C1 segment of cervical spinal cord (tissue), 14 donors: Measurements from ENCODE around the gene HMGB2.

Experiments used
- DNase-seq, 14 donors: peaks; one replicate each; lab custom pipeline; 2025; lab: John Stamatoyannopoulos, UW

Gene HMGB2

DNA sequence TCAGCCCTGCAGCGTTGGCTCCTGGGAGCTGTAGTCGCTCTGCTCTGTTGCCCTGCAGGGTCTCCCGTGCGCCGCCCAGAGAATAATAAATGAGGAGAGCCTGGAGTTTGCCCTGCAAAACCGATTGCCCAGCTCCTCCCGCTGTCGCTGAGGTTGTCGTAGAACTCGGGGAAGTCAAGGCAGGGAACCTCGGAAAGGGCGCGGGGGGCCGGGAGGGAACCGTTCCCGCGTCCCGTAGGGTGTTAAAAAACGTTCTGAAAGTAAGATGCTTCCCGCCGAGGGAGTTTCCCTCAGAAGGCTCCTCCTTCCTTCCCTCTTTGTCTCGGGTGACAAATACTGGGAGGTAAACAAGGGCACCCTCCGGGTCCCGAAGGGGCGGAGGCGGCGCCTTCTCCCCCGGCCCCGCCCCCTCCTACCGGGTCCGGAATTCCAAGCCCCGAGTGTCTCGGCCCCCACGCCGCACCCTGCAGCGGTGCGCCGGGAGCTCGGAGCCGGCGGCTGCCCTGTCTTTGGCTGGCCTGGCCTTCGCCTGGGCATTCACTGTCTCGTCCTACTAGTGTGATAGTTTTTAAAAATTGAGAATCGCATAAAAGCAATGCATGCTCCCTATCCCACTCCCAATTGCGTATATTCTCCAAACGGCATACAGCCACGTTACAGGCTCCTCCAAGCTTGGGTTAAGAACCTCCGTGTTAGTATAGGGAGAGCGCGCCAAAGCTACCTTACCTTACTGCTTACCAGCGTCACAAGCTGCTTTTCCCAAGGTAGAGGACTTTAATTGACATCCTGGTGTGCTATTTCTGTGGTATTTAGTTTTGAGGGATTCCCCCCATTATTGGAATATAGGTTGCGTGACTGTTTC is 964 bp upstream of the HMGB2 start:
- DNase-seq = peak in 7 of 14 donors; percentile 39 to 87 (median 65)

DNA sequence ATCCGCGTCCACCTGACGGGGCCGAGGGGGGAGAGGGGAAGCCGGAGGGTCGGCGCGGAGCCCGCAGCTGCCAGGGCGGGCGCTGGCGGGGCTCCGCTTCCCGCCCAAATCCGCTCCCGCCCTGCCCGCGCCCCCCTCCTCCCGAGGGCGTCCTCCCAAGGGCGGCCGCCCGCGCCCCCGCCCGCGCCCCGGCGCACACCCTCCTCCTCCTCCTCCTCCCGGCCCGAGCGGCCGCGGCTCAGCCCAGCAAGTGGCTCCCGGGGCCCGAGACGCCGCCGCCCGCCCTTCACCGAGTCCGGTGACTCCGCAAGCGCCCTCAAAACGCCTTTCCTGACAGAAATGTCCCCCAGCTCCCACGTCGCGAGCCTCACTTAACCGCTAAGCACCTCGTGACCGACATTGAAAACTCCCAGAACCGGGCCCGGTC is 487 bp downstream of the HMGB2 start:
- peak in 8 of 14 donors; percentile 55 to 80 (median 63) for DNase-seq

DNA sequence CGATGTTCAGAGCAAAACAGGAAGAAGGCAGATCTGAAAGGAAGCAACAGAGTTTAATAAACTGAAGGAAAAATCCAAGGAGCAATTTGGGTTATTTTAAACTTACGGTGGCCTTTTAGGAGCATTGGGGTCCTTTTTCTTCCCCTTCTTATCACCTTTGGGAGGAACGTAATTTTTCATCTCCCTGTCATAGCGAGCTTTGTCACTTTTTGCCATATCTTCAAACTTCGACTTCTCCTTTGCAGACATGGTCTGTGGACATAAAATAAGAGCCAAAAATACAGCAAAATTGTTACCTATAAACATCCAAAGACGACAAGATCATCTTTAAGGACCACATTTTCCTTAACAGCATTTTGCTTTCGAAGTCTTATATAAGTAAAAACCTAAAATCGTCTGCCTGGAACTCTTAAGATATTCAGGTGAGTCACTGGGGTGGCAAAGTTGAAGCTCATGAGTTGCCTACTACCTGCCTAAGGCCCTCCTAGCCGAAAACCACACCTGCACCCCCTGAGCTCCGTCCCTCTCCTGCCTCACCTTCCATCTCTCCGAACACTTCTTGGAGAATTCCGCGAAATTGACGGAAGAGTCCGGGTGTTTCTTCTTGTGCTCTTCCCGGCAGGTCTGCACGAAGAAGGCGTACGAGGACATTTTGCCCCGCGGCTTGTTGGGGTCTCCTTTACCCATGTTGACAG is 1.0 kb downstream of the HMGB2 start:
- peak in 1 of 14 donors; percentile 51 for DNase-seq

DNA sequence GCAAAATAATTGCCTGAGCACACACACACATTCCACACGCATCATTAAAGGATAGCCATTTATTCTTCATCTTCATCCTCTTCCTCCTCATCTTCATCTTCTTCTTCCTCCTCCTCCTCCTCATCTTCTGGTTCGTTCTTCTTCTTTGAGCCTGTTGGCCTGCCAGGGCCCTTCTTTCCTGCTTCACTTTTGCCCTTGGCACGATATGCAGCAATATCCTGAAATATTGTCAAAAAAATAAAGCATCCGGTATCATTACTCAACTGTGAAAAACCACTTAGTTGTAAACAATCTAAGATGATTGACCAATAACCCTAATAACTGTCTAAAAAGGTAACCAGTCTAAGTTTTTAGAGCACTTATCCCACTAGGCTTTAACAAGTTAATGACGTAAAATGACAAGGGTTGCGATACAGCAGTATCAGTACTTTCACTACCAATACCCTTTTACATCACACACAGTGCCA is 2.1 kb downstream of the HMGB2 start:
- DNase-seq = no peak

DNA sequence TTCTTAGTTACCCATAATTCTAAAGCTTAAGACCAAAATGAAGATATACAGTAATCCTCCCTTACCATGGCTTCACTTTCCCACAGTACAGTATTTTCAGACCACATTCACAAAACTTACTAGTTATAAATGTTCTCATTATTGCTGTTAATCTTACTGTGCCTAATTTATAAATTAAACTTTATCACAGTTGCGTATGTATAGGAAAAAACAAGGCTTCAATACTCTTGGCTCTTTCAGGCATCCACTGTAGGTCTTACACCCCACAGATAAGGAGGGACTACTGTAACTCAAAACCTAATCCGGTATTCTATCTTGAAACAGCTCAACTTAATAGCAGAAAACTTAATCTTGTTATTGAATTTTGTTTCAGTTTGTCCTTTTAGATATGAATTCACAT is 3.6 kb downstream of the HMGB2 start:
- no peak for DNase-seq

DNA sequence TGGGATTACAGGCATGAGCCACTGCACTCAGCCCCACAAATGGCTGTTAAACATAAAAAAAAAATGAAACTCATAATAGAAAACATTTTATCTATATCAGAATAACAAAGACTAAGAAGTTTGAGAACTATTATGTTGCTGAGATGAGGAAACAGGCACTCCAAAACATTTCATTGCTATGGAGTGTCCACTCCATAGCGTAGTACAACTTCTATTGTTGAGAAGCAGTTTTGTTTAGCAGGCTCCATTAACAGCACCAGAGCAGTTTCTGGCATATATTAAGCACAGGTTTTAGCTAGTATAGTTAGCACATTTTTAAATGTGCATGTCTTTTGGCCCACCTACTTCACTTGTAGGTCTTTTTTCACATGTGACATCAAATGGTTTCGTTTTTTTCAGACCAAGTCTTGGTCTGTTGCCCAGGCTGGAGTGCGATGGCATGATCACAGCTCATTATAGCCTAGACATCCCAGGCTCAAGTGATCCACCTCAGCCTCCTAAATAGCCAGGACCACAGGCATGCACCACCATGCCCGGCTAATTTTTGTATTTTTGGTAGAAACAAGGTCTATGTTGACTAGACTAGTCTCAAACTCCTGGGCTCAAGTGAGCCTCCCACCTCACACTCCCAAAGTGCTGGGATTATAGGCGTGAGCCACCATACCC is 5.8 kb downstream of the HMGB2 start:
- no peak for DNase-seq

DNA sequence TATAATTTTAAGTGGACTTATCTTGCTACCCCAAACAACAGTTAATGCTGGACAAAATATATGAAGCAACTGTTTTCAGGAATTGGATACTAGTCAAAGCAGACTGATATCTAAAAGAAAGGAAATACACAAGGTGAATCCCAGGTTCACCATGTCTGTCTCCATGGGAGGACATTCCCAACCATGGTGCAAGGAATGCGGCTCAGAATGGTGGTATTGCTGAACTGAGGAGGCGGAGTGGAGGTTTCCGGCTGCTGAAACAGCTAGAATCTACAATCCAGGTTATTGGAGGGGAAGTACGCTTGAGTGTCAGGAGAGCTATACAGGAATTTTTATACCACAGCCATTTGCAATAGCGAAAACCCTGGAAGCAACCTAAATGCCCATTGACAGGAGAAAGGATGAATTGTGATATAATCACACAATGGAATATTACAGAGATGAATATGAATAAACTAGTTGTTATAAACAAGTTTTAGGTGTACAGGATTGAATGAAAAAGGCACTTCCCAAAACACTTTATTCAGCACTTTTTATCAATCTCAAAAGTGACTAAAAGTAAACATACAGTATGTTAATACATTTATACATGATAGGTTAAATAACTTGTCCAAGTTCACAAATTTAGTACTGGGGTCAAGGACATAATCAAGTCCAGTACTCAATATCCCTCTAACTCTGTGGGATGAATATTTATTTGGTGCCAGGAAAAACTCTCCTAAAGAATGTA is 9.0 kb downstream of the HMGB2 start:
- DNase-seq = no peak

DNA sequence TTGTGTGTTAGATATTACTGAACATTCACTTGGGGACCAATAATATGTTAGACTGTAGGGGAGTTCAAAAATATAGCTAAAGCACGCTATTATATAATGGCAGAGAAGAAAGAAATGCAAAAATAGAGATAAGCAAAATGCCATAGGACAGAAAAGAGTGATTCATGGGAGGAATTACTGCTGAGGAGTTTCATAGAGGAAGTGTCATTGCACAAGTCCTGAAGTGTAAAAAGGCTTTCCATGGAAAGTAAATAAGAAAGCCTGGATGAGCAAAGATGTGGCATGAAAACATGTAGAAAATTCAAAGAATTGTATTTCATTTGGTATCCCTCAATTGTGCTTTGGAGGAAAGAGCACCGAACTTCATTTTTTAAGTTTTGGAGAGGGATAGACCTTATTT is 14.5 kb downstream of the HMGB2 start:
- DNase-seq = no peak

DNA sequence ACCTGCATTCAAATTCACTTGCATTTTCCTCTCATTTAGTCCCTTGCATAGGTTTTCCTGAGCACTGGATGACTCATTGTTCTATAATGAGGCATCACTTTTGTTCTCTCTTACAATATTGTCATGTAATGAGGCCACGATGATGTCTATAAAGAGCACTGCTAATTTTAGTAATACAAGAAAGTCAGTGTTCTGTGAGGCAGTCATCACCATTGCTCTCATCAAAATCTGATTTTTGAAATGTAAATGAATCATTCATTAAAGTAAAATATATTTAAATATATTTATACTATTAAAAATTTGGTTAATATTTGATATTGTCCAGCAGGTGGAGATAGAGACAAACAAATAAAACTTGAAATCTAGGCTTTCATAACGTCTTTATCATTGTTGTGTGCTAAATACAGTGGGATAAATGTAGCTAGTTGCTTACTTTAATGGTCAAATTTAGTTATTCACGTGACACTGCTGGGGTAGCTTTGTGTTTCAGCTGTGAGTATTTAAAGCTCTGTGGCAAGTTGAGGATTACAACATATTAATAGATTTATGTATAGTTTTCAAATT is 15.4 kb downstream of the HMGB2 start:
- DNase-seq = peak in 1 of 14 donors; percentile 30

DNA sequence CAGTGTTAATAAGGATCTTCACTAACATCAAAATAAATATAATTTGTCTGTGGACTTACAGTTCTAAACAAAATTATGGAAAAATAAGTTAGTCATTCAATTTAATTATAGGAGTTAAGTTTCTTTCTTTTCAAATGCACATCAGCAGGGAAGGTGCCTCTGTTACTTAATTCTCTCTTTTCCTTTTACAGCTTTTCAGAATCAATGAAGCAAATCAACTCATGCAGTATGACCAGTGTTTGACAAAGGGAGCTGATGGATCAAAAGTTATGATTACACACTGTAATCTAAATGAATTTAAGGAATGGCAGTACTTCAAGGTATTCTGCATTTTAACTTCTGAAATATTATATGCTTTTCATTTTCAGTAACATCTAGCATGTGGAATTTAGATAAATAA is 15.9 kb downstream of the HMGB2 start:
- no peak for DNase-seq

DNA sequence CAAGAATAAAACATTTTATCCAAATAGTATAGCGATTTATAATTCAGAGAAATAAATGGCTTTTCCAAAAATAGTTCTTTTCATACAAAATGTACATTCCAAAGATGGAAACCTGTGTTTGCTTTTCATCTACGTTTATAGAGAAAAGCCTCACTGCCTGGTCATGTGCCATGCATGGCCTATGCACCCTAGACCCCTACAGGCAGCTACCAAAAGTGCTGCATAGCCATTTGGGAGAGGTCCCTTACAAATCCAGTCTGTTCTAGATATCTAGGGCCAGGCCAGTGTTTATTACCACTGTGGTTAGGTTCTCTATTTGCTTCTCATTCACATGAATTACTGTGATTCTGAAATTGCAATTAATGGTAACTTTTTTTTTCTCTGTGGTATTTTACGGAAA is 17.2 kb downstream of the HMGB2 start:
- DNase-seq = peak in 1 of 14 donors; percentile 3

DNA sequence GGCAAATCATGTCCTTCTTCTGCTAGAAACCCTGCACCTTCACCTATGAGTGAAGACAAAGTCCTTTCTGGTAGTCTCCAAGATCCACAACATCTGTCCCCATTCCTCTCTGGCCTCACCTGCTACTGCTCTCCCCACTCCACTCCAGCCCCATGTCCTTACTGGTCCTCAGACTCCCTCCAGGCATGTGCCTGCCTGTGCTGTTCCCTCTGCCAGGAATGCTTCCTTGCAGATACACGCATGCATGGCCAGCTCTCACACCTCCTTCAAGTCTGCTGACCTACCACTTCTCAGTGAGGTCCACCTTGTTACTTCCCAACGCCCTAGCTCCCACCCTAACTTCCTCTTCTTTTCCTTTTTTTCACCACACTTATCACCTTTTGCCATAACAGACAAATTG is 18.1 kb downstream of the HMGB2 start:
- no peak for DNase-seq

DNA sequence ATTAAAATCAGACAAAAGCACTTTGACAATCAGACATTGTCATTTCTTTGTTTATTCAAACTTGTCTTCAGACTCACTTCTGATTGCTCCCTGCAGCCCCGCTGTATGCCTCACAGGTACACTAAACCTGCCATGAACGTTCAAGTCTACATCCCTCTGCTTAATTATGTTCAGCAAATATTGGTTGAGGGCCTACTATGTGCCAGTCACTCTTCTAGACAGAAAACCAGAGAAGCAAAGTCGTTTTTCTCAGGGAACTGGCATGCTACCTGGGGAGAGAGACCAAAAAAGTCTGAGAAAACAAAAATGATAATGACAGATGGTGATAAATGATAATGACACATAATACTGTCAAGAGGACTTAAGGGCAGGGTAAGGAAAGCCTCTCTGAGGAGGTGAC is 19.4 kb downstream of the HMGB2 start:
- DNase-seq = no peak

DNA sequence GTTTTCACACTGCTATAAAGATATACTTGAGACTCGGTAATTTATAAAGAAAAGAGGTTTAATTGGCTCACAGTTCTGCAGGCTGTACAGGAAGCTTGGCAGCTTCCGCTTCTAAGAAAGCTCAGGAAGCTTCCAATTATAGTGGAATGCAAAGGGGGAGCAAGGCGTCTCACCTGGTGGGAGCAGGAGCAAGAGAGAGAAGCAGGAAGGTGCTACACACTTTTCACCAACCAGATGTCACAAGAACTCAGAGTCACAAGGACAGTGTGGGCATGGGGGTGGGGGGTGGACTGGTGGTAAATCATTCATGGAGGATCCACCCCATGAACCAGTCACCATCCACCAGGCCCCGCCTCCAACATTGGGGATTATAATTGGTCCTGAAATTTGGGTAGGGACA is 22.8 kb downstream of the HMGB2 start:
- no peak for DNase-seq

DNA sequence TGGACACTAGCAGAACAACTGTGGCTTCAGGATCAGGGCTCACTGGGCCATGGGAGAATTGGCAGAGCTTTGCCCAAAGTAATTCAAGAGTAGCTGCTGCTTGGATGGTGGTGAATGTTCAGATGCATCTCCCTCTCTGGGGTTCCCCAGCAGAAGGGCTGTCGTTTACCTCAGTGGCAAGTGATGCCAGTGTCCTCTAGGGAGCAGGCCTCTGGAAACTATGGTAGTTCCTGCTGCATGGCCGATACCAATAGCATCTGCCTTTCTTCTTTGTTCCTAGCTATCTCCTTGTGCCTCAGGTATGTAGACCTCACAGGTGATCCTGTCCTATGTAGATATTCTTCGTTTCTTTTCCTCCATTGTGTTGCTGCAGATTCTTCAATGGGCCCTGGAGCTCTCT is 26.4 kb downstream of the HMGB2 start:
- DNase-seq = no peak

DNA sequence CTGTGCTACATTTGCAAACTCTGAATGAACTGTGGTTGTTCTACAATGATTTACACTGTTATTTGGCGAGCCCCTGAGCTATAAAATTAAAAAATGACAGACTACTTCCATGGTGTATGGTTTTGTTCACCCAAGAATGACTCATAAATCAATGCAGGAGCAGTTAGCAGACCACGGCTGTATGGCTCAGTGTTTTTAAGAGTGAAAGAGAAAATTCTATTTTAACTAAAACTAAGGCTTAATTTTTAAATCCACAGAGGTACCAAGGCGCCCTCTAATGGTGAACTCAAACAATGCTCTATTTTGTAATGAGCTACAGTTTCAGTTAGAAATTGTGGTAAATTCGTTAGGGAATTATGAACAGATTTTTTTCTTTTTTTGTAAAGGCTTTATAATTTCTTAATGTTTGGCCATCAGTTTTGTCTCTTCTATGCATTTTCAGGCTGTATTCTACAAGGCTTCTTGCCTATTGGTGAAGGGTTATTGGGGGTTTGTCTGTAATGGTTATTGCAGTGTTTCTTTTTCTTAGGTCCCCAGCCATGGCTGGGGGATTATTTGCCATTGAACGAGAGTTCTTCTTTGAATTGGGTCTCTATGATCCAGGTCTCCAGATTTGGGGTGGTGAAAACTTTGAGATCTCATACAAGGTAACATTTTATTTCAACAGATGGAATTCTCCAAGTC is 32.5 kb downstream of the HMGB2 start:
- DNase-seq = peak in 2 of 14 donors; percentile 7 to 12

DNA sequence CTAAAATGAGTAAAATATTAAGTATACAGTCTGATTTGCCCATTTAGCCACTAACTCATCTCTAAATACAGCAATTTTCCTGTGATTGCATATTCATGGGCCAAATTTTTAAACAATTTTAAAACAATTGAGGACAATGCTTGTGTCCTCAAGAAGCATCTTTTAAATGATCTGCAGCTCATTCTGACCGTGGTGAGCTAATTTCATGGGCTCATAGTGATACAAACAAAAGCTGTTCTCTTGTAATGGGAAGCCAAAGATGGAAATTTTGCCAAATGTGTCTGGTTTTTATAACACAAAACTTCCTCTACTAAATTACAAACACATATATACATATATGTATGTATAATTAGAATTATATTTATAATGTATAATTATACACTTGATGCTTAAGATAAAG is 39.7 kb downstream of the HMGB2 start:
- peak in 1 of 14 donors; percentile 31 for DNase-seq

DNA sequence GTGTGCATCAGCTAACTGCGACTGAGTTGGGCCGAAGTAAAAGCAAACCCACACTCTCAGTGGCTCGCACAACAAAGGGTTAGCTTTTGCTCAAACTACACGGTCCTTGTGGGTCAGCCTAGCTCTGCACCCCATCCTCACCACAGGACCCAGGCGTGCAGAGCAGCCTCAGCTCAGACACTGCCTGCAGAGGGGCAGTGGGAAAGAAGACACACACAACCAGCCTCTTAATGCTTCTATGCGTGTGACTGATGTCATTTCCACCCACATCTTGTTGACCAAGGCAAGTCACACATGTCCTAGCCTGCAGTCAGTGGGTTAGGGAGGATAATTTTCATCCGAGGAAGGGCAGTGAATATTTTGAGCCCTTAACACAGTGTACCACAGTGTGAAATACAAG is 40.5 kb downstream of the HMGB2 start:
- DNase-seq = peak in 1 of 14 donors; percentile 40

DNA sequence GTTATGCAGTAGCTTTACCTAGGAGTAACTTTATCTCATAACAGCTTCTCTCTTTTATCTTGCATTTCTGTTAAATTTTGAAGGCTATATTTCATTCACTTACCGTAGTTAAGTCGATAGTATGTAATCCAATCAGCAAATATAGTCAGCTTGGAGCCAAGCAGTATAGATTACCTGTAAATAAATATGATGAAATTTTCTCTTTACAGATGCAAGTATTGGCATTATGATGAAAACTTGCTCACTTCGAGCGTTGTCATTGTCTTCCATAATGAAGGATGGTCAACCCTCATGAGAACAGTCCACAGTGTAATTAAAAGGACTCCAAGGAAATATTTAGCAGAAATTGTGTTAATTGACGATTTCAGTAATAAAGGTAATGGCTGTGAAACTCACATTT is 42.3 kb downstream of the HMGB2 start:
- no peak for DNase-seq

DNA sequence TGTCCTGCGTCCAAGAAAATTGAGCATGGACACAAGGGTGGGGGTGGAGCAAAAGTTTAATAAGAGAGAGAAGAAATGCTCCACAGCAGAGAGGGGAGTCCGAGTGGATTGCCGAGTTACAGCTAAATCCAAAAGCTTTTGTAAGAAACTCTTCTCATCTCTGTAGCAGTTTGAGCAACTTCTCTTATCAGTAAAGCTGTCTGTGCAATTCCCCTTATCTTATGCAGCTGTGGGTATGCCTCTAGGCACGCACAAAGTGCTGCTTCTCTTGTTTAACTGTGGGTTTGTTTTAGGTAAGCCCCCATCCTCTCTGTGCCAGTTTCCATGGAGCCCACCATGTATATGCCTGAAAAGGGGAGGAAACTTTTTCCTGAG is 44.8 kb downstream of the HMGB2 start:
- DNase-seq = no peak
